ENCODE results near the gene ALDOB. TPM values are rescaled to one million over a fixed set of nuclear protein-coding genes. Genes with fewer than 3 reads are reported as not detected.

Gene ALDOB
- total and polyA plus RNA-seq, 2 donors (not counting 3 experiments of a cell fraction or from before 2014, with no cell fraction given): not detected

- H3K4me3 ChIP-seq (replicated peaks in 1 of 3; ENCODE audit: insufficient read depth in 1 of 3, low read depth in 1 of 3, low read length in 3 of 3): no peak overlapping the region
- H3K27ac ChIP-seq (ENCODE audit: insufficient read depth, low read depth, low read length): no peak overlapping the region
- intact Hi-C loops (cut with micrococcal nuclease) (no loop called here), dilution Hi-C loops (cut with MboI; ENCODE audit: extremely low pct_ligation_motif_present, low sequenced_read_pairs) (no loop called here)
- no peak for FAIRE-seq
- H2AFZ ChIP-seq (ENCODE audit: low read depth, low read length): no peak overlapping the region
- H3K9me1 ChIP-seq (replicated peaks; ENCODE audit: control insufficient read depth, extremely low read depth, insufficient read depth, low read length): no peaks in the 10 kb centered on the region
- no peak overlapping the region for H3K4me2 ChIP-seq (ENCODE audit: insufficient read depth, low read length)
- BruUV-seq (replicated peaks): no TSS peak
- POLR2A ChIA-PET: no interaction called here
- no peak overlapping the region for H3K9ac ChIP-seq (replicated peaks; ENCODE audit: extremely low read depth, insufficient read depth, low read length)
- H3K9me3 ChIP-seq (replicated peaks; ENCODE audit: control insufficient read depth, insufficient read depth, low read length): no peaks in the 10 kb centered on the region
- TF ChIP-seq MYC (IDR thresholded peaks at IDR 0.05; ENCODE audit: low read depth, low read length) (no peak), MAX (IDR thresholded peaks at IDR 0.05; ENCODE audit: insufficient read depth, insufficient read length) (no peak), JUN (IDR thresholded peaks at IDR 0.05; ENCODE audit: borderline replicate concordance, insufficient read depth, insufficient read length, low read depth) (no peak), POLR2A (IDR thresholded peaks at IDR 0.05; ENCODE audit: low read depth, low read length) (no peak), EZH2 (IDR thresholded peaks at IDR 0.05; ENCODE audit: borderline replicate concordance, low read depth, low read length, severe bottlenecking) (no peak), FOS (IDR thresholded peaks at IDR 0.05; ENCODE audit: borderline replicate concordance, insufficient read depth, low read length) (no peak), GATA2 (IDR thresholded peaks at IDR 0.05; ENCODE audit: insufficient read depth, insufficient read length, low read depth, low read length) (no peak), CTCF (IDR thresholded peaks at IDR 0.05; ENCODE audit: extremely low read depth in 1 of 2, insufficient read depth in 1 of 2, low read depth in 1 of 2, low read length in 2 of 2) (no peak), POLR2AphosphoS5 (IDR thresholded peaks at IDR 0.05; ENCODE audit: insufficient read depth, low read depth, low read length) (no peak)
- no peaks in the 10 kb centered on the region for H3K27me3 ChIP-seq (ENCODE audit: control insufficient read depth in 2 of 2, insufficient read depth in 2 of 2, low read length in 2 of 2)
- no peaks in the 10 kb centered on the region for H4K20me1 ChIP-seq (replicated peaks; ENCODE audit: control insufficient read depth, extremely low read depth, insufficient read depth, low read length)
- no peaks in the 10 kb centered on the region for H3K36me3 ChIP-seq (ENCODE audit: control insufficient read depth in 2 of 2, extremely low read depth in 1 of 2, insufficient read depth in 2 of 2, low read length in 2 of 2)
- H3K4me1 ChIP-seq (ENCODE audit: control insufficient read depth, extremely low read depth, insufficient read depth, low read length): no peaks in the 10 kb centered on the region
- CTCF ChIA-PET: interaction anchor here (1.2 to 1.8 kb wide), 2 partner anchors 11 to 97 kb away, joined by 3 to 10 read pairs; no protein-coding TSS in a partner anchor
- no peaks in the 10 kb centered on the region for H3K79me2 ChIP-seq (ENCODE audit: control insufficient read depth, insufficient read depth, low read length)
- DNase-seq (ENCODE audit: low read depth, low spot score): no peak
These were observed 34.4 kb upstream of the ALDOB start for GRCh38 chr9:101470021-101470420.
